Astrocyte (in vitro differentiated cells and primary cell): ENCODE data around the gene TMEM8B. TPM values are rescaled to one million over a fixed set of nuclear protein-coding genes. Genes with fewer than 3 reads are reported as not detected.
"Not testable (repeated sequence)": the region's sequence is repeated elsewhere in the genome, so short reads cannot be mapped to it uniquely, and the experiment has no call there.

ENCODE experiments used
- DNase-seq: peaks from one replicate; pipeline ENCODE4 v3.0.0-alpha.2; 2010; ENCODE audit warnings: low read depth
- FAIRE-seq: peaks from 2 replicates; lab custom pipeline; 2011; peaks lifted over from hg19 to GRCh38; lab: Jason Lieb, UNC
- H2AFZ ChIP-seq: 2 replicates; pipeline ENCODE4 v1.6.0; 2012; ENCODE audit warnings: low read depth, low read length, inconsistent platforms
- H3K27ac ChIP-seq: 2 replicates; pipeline ENCODE4 v1.5.1; 2011; ENCODE audit warnings: low read depth, low read length, inconsistent platforms
- H3K27me3 ChIP-seq: 2 replicates; pipeline ENCODE4 v1.6.0; 2011; ENCODE audit warnings: low read length, inconsistent platforms; ENCODE audit not compliant: insufficient read depth
- H3K36me3 ChIP-seq: 2 replicates; pipeline ENCODE4 v1.5.1; 2011; ENCODE audit warnings: low read length, inconsistent platforms; ENCODE audit not compliant: insufficient read depth
- H3K4me1 ChIP-seq: 2 replicates; pipeline ENCODE4 v1.5.1; 2011; ENCODE audit warnings: low read length, inconsistent platforms; ENCODE audit not compliant: insufficient read depth
- H3K4me2 ChIP-seq: 2 replicates; pipeline ENCODE4 v1.6.0; 2012; ENCODE audit warnings: low read length, inconsistent platforms
- H3K4me3 ChIP-seq: 2 replicates; pipeline ENCODE4 v1.5.1; 2011; ENCODE audit warnings: low read depth, mild to moderate bottlenecking, low read length, inconsistent platforms; ENCODE audit not compliant: insufficient read depth
- H3K79me2 ChIP-seq: 2 replicates; pipeline ENCODE4 v1.6.0; 2012; ENCODE audit warnings: mild to moderate bottlenecking, low read length, inconsistent platforms; ENCODE audit not compliant: insufficient read depth
- H3K9ac ChIP-seq: 2 replicates; pipeline ENCODE4 v1.6.0; 2012; ENCODE audit warnings: mild to moderate bottlenecking, low read length, inconsistent platforms
- H3K9me3 ChIP-seq: 2 replicates; pipeline ENCODE4 v1.5.1; 2012; ENCODE audit warnings: low read depth, mild to moderate bottlenecking, low read length, inconsistent platforms; ENCODE audit not compliant: insufficient read depth
- H4K20me1 ChIP-seq: 2 replicates; pipeline ENCODE4 v1.6.0; 2012; ENCODE audit warnings: low read length, inconsistent platforms; ENCODE audit not compliant: insufficient read depth
- H3K27ac Mint-ChIP-seq: one replicate; pipeline ENCODE4 v1.8.0; 2021; ENCODE audit warnings: mild to moderate bottlenecking, mixed read lengths; ENCODE audit not compliant: unreplicated experiment
- H3K27me3 Mint-ChIP-seq: one replicate; pipeline ENCODE4 v1.8.0; 2021; ENCODE audit warnings: low read depth, mixed read lengths; ENCODE audit not compliant: unreplicated experiment
- H3K36me3 Mint-ChIP-seq: one replicate; pipeline ENCODE4 v1.8.0; 2021; ENCODE audit warnings: low read depth, mixed read lengths; ENCODE audit not compliant: unreplicated experiment
- H3K4me1 Mint-ChIP-seq: one replicate; pipeline ENCODE4 v1.8.0; 2021; ENCODE audit warnings: low read depth, mixed read lengths; ENCODE audit not compliant: unreplicated experiment
- H3K4me3 Mint-ChIP-seq: one replicate; pipeline ENCODE4 v1.8.0; 2021; ENCODE audit warnings: mild to moderate bottlenecking, moderate library complexity, mixed read lengths; ENCODE audit not compliant: unreplicated experiment
- H3K9me3 Mint-ChIP-seq: one replicate; pipeline ENCODE4 v1.8.0; 2021; ENCODE audit warnings: mild to moderate bottlenecking, mixed read lengths; ENCODE audit not compliant: unreplicated experiment
- EZH2 ChIP-seq: IDR thresholded peaks from 2 replicates; pipeline ENCODE4 v1.6.1; 2012; ENCODE audit warnings: mild to moderate bottlenecking, low read length, inconsistent platforms; ENCODE audit not compliant: insufficient read depth
- total RNA-seq: library from RNA; stranded (reverse); gene quantifications from 2 replicates; pipeline ENCODE4 v1.2.1, GENCODE V29; 2021
- TF ChIP-seq, protein P1 (sequence below): IDR thresholded peaks from 2 replicates; pipeline ENCODE4 v1.5.1; 2011; ENCODE audit warnings: low read depth, mild to moderate bottlenecking, inconsistent platforms, low read length, moderate library complexity; ENCODE audit not compliant: insufficient read depth

The TMEM8B gene
- total RNA-seq, 1 donor from 2014 or later = 8.9 TPM

DNA sequence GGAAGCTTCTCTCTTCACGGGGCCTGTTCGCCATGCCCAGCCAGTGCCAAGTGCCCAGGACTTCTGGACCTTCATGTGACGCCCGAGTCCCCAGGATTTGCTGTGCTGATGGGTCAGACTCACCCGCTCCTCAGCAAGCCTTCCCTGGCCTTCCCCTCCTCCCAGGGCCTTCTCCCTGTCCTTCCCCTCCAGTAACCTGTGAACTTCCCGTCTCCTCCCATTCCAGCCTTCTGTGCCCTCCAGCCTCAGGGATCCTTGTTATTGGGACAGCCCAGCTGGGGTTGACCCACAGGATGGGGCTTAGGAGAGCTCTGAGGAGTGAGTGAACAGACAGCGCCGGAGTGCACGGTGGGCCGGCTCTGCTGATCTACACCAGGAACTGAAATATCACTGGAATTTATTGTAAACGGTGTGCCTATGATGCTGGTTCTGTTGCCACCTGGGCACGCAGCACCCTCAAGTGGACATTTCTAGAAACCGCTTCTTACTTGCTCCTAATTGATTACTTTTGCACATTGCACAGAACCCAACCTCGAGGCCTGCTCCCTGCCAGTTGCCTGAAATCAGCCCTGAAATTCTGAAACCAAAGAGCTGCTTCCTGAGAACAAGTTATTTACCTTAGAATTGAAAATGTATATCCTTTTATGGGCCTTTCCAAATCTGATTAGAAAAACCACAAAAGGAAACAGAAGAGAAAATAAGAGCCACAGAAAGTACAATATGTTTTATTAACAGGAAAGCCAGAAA lies 81.8 kb downstream of the TMEM8B start:
- H3K9me3 Mint-ChIP-seq = no peaks in the 10 kb centered on the region
- H3K27ac Mint-ChIP-seq = peak overlapping the region; percentile 96
- H3K4me3 Mint-ChIP-seq = no peak overlapping the region
- TF ChIP-seq, protein P1, sequence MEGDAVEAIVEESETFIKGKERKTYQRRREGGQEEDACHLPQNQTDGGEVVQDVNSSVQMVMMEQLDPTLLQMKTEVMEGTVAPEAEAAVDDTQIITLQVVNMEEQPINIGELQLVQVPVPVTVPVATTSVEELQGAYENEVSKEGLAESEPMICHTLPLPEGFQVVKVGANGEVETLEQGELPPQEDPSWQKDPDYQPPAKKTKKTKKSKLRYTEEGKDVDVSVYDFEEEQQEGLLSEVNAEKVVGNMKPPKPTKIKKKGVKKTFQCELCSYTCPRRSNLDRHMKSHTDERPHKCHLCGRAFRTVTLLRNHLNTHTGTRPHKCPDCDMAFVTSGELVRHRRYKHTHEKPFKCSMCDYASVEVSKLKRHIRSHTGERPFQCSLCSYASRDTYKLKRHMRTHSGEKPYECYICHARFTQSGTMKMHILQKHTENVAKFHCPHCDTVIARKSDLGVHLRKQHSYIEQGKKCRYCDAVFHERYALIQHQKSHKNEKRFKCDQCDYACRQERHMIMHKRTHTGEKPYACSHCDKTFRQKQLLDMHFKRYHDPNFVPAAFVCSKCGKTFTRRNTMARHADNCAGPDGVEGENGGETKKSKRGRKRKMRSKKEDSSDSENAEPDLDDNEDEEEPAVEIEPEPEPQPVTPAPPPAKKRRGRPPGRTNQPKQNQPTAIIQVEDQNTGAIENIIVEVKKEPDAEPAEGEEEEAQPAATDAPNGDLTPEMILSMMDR = peak; percentile 42
- TF ChIP-seq EZH2 = no peak
- Histone ChIP-seq H3K79me2 (no peaks in the 10 kb centered on the region), H3K27ac (no peak overlapping the region), H3K9ac (no peak overlapping the region), H3K9me3 (no peaks in the 10 kb centered on the region), H3K4me1 (peaks cover 42% of the 10 kb centered on the region), H3K4me2 (no peak overlapping the region), H3K4me3 (no peak overlapping the region), H2AFZ (peak overlapping the region; percentile 27), H3K27me3 (no peaks in the 10 kb centered on the region), H3K36me3 (no peaks in the 10 kb centered on the region), H4K20me1 (no peaks in the 10 kb centered on the region)
- DNase-seq (peak; percentile 38), FAIRE-seq (no peak)
- H3K36me3 Mint-ChIP-seq = no peaks in the 10 kb centered on the region
- peaks cover 41% of the 10 kb centered on the region for H3K4me1 Mint-ChIP-seq
- no peaks in the 10 kb centered on the region for H3K27me3 Mint-ChIP-seq

DNA sequence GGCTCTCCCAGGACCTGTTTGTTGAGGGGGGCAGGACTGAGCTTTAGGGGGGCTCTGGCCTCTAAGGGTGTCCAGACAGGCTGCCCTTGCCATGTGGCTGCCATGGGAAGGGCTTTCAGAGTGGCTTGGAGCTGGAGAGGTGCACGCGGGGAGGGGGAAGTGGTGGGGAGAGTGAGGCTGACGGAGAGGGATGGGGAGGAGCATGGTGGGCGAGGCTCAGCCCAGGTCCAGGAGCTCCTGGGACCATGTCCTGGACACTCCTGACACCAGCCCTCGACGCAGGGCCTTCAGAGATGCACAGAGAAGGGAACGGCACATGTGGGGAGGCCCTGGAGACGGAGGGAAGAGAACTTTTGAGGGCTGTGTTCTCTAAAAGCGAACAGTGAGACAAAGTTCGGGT lies 82.7 kb downstream of the TMEM8B start:
- Mint-ChIP-seq H3K27ac (no peak overlapping the region), H3K36me3 (no peaks in the 10 kb centered on the region), H3K4me1 (peaks cover 36% of the 10 kb centered on the region), H3K9me3 (no peaks in the 10 kb centered on the region), H3K4me3 (no peak overlapping the region), H3K27me3 (no peaks in the 10 kb centered on the region)
- H3K4me3 ChIP-seq = no peak overlapping the region
- no peaks in the 10 kb centered on the region for H3K79me2 ChIP-seq
- no peaks in the 10 kb centered on the region for H3K27me3 ChIP-seq
- no peaks in the 10 kb centered on the region for H4K20me1 ChIP-seq
- no peaks in the 10 kb centered on the region for H3K9me3 ChIP-seq
- H3K4me2 ChIP-seq = no peak overlapping the region
- no peaks in the 10 kb centered on the region for H3K36me3 ChIP-seq
- H3K9ac ChIP-seq = no peak overlapping the region
- H3K27ac ChIP-seq = no peak overlapping the region
- DNase-seq (no peak), FAIRE-seq (no peak)
- no peak overlapping the region for H2AFZ ChIP-seq
- H3K4me1 ChIP-seq = peaks cover 34% of the 10 kb centered on the region
- TF ChIP-seq, protein P1 = no peak
- TF ChIP-seq EZH2 = no peak

DNA sequence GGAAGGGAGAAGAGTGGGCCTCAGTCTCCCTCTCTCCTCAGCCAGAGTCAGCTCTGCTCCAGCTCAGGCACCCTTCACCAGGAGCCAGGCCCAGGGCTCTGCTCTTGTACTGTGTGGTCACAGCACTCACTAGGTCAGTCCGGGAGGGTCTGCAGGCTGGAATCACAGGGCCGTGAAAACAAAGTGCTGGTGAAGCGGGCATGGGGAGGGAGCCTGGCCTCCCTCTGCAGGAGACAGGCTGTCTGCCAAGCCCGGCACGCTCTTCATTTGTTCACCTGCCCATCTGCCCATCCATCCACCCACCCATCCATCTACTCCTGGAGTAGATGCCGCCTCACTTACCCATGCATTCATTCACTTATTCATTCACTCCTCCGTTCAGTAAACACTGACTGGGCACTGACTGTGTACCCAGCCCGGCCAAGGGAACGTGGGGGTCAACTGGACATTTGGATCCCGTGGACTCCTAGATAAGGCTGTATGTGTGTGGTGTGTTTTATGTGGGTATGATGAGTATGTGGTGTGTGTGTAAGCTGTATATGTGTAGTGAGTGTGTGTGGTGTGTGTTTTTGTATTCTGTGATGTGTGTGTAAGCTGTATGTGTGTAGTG lies 83.9 kb downstream of the TMEM8B start:
- Mint-ChIP-seq H3K27me3 (no peaks in the 10 kb centered on the region), H3K9me3 (no peaks in the 10 kb centered on the region), H3K36me3 (no peaks in the 10 kb centered on the region), H3K4me3 (no peak overlapping the region), H3K27ac (no peak overlapping the region), H3K4me1 (peaks cover 24% of the 10 kb centered on the region)
- Histone ChIP-seq H3K79me2 (no peaks in the 10 kb centered on the region), H3K4me2 (no peak overlapping the region), H3K4me3 (no peak overlapping the region), H3K9ac (no peak overlapping the region), H2AFZ (peak overlapping the region; percentile 15), H3K36me3 (no peaks in the 10 kb centered on the region), H3K4me1 (peaks cover 22% of the 10 kb centered on the region), H3K27me3 (no peaks in the 10 kb centered on the region), H4K20me1 (no peaks in the 10 kb centered on the region), H3K9me3 (no peaks in the 10 kb centered on the region), H3K27ac (no peak overlapping the region)
- FAIRE-seq (no peak), DNase-seq (no peak)
- TF ChIP-seq, protein P1 = no peak
- no peak for TF ChIP-seq EZH2

DNA sequence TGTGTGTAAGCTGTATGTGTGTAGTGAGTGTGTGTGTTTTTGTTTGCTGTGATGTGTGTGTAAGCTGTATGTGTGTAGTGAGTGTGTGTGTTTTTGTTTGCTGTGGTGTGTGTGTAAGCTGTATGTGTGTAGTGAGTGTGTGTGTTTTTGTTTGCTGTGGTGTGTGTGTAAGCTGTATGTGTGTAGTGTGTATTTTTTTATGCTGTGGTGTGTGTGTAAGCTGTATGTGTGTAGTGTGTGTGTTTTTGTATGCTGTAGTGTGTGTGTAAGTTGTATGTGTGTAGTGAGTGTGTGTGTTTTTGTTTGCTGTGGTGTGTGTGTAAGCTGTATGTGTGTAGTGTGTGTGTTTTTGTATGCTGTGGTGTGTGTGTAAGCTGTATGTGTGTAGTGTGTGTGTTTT lies 84.4 kb downstream of the TMEM8B start:
- not testable (repeated sequence) for H3K27me3 Mint-ChIP-seq, H3K4me3 ChIP-seq, FAIRE-seq

More for the DNA sequence above, 84.4 kb downstream of the TMEM8B start:
- H3K9me3 Mint-ChIP-seq, H3K27me3 ChIP-seq, H3K4me2 ChIP-seq, H3K9me3 ChIP-seq, H3K27ac Mint-ChIP-seq, H3K36me3 ChIP-seq, H3K9ac ChIP-seq, H3K27ac ChIP-seq, H3K36me3 Mint-ChIP-seq, H3K79me2 ChIP-seq, H4K20me1 ChIP-seq, DNase-seq, H3K4me3 Mint-ChIP-seq: not testable (repeated sequence)
- Histone ChIP-seq H3K4me1 (peaks cover 17% of the 10 kb centered on the region), H2AFZ (peak overlapping the region; percentile 15)
- peaks cover 18% of the 10 kb centered on the region for H3K4me1 Mint-ChIP-seq
